Prostate gland (tissue), 2 donors: ENCODE results near the gene SMIM35. TPM values are rescaled to one million over a fixed set of nuclear protein-coding genes. Genes with fewer than 3 reads are reported as not detected.

ENCODE experiments used
- DNase-seq: peaks from one replicate; pipeline ENCODE4 v3.0.0-alpha.2; 2019; ENCODE audit warnings: low spot score
- H3K27ac ChIP-seq, 2 donors: fragments of 200-600 bp; sonication (generic); 2 replicates each; pipeline ENCODE4 v1.5.1; 2017 to 2019
- H3K27me3 ChIP-seq: fragments of 200-600 bp; sonication (generic); replicated peaks from 2 replicates; pipeline ENCODE4 v1.5.1; 2019; ENCODE audit not compliant: insufficient read depth
- H3K36me3 ChIP-seq, 2 donors: fragments of 200-600 bp; sonication (generic); 1 replicate in 1 of 2; 2 replicates in 1 of 2; pipeline versions ENCODE4 v1.5.1 to v1.8.1; 2017 to 2019
- H3K4me1 ChIP-seq: fragments of 200-600 bp; sonication (generic); replicated peaks from 2 replicates; pipeline ENCODE4 v1.5.1; 2019
- H3K4me3 ChIP-seq, 2 donors: fragments of 200-600 bp; sonication (generic); 2 replicates each; pipeline ENCODE4 v1.5.1; 2017 to 2019
- H3K9me3 ChIP-seq: fragments of 200-600 bp; sonication (generic); 2 replicates; pipeline ENCODE4 v1.5.1; 2017
- POLR2A ChIP-seq: fragments of 450-650 bp; IDR thresholded peaks from one replicate; pipeline ENCODE4 v1.6.1; 2016; ENCODE audit warnings: antibody characterized with exemption, mild to moderate bottlenecking
- POLR2AphosphoS5 ChIP-seq: sonication (generic); formaldehyde crosslinking; IDR thresholded peaks from one replicate; pipeline ENCODE4 v1.6.1; 2017; ENCODE audit warnings: antibody characterized with exemption
- WGBS: methylation state at CpG from one replicate; pipeline ENCODE4 v1.1.5; 2018; 5-methylcytosine and 5-hydroxymethylcytosine counted together
- intact Hi-C: fragments of 100-400 bp; cut with DNase I; formaldehyde crosslinking; loops from one replicate; pipeline ENCODE4 v1.14.2; 2022
- total RNA-seq, 2 donors: library from RNA; depleted of rRNA; stranded (reverse); fragments of >200 nt; gene quantifications; one replicate each; pipeline ENCODE4 v1.1.0, GENCODE V29; 2016
- TF ChIP-seq, protein P1 (sequence below), 4 experiments: fragments of 200-600 bp in 2 of 4; fragments of 450-650 bp in 2 of 4; sonication (generic) in 2 of 4; IDR thresholded peaks; 1 replicate in 3 of 4; 2 replicates in 1 of 4; pipeline ENCODE4 v1.5.1; 2016 to 2019; ENCODE audit warnings: antibody characterized with exemption in 4 of 4, mild to moderate bottlenecking in 2 of 4, moderate library complexity in 2 of 4

The SMIM35 gene
- total RNA-seq, 2 donors from 2014 or later, result 0.09 TPM; not detected in 1

DNA sequence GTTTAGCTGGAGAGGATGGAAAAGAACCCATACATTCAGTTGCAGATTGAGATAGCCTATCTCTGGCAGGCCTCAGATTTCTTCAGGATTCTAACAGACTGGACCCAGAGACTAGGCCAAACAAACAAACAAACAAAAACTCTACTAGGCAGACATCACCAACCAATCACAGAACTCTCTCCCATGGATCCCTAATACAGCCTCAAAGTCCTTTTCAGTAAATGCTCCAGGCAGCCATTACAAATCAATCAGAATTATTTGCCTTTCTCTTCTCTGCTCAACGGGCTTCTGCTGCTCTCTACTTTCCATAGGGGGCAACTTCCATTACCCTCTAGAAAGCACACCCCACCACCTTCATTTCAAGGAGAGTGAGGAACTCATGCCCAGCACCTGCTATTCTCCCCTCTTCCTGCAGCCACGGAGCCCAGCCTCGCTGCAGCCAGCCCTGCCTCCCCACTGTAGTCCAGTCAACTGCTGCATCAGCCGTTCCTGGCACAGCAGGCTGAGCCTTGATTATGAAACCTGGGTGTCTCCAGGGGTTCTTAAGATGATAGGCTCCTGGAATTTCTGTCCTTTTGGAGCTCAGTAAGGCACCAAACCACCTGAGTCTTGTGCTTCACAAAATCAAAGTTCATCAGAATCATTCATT lies 19.0 kb upstream of the SMIM35 start:
- Histone ChIP-seq H3K36me3 (no peaks in the 10 kb centered on the region), H3K27me3 (no peaks in the 10 kb centered on the region), H3K4me3 (no peak overlapping the region), H3K4me1 (no peaks in the 10 kb centered on the region), H3K27ac (no peak overlapping the region), H3K9me3 (no peaks in the 10 kb centered on the region)
- DNase-seq, result no peak
- TF ChIP-seq POLR2A, result no peak
- TF ChIP-seq POLR2AphosphoS5, result no peak
- TF ChIP-seq, protein P1, sequence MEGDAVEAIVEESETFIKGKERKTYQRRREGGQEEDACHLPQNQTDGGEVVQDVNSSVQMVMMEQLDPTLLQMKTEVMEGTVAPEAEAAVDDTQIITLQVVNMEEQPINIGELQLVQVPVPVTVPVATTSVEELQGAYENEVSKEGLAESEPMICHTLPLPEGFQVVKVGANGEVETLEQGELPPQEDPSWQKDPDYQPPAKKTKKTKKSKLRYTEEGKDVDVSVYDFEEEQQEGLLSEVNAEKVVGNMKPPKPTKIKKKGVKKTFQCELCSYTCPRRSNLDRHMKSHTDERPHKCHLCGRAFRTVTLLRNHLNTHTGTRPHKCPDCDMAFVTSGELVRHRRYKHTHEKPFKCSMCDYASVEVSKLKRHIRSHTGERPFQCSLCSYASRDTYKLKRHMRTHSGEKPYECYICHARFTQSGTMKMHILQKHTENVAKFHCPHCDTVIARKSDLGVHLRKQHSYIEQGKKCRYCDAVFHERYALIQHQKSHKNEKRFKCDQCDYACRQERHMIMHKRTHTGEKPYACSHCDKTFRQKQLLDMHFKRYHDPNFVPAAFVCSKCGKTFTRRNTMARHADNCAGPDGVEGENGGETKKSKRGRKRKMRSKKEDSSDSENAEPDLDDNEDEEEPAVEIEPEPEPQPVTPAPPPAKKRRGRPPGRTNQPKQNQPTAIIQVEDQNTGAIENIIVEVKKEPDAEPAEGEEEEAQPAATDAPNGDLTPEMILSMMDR (IDR thresholded peaks at IDR 0.05), result no peak
- WGBS, result 79% methylated on average over 4 of the region's 4 CpGs
- intact Hi-C loops, result no loop called here

DNA sequence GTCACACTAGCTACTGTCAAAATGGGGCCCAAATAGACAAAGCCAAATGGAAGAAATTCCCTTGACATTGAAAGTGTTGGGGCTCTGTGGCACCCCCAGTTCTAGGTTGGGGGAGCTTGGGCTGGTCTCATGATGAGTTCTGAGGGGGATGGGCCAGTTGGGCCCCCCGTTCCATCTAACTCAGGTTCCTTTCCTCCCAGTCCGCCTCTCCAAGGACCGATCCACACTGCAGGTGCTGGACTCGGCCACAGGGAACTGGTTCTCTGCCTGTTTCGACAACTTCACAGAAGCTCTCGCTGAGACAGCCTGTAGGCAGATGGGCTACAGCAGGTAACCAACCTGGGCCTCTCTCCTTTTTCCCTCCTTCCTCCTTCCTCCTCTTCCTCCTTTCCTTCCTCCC lies 17.7 kb upstream of the SMIM35 start:
- H3K9me3 ChIP-seq, result no peaks in the 10 kb centered on the region
- no peak overlapping the region for H3K27ac ChIP-seq
- intact Hi-C loops, result no loop called here
- no peak overlapping the region for H3K4me3 ChIP-seq
- WGBS, result 95% methylated on average over 6 of the region's 6 CpGs
- H3K4me1 ChIP-seq, result no peaks in the 10 kb centered on the region
- no peak for DNase-seq
- no peaks in the 10 kb centered on the region for H3K36me3 ChIP-seq
- H3K27me3 ChIP-seq, result no peaks in the 10 kb centered on the region
- no peak for TF ChIP-seq POLR2AphosphoS5
- no peak for TF ChIP-seq POLR2A
- TF ChIP-seq, protein P1 (IDR thresholded peaks at IDR 0.05), result no peak

DNA sequence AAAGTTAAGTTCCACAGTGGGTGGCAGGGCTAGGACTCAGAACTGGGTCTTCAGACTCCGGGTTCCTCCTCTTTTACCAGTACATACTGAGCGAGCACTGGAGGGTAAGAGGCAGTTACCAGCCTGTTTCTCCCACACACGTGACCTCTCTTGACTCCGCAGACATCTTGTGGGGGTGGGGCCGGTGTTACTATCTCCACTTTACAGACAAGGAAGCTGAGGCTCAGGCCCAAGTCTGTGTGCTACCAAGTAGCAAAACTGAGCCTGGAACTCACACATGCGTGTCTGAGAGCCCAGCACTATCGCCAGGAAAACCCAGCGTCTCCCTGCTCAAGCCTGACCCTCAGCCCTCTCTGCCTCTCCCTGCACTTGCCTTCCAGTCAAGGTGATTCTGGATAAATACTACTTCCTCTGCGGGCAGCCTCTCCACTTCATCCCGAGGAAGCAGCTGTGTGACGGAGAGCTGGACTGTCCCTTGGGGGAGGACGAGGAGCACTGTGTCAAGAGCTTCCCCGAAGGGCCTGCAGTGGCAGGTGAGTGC lies 16.0 kb upstream of the SMIM35 start:
- DNase-seq, result no peak
- no peaks in the 10 kb centered on the region for H3K4me1 ChIP-seq
- TF ChIP-seq, protein P1 (IDR thresholded peaks at IDR 0.05), result no peak
- TF ChIP-seq POLR2A (no peak), POLR2AphosphoS5 (no peak)
- no peak overlapping the region for H3K27ac ChIP-seq
- H3K27me3 ChIP-seq, result no peaks in the 10 kb centered on the region
- WGBS, result 83% methylated on average over 13 of the region's 13 CpGs
- H3K36me3 ChIP-seq, result no peaks in the 10 kb centered on the region
- H3K9me3 ChIP-seq, result no peaks in the 10 kb centered on the region
- no peak overlapping the region for H3K4me3 ChIP-seq
- intact Hi-C loops, result no loop called here

DNA sequence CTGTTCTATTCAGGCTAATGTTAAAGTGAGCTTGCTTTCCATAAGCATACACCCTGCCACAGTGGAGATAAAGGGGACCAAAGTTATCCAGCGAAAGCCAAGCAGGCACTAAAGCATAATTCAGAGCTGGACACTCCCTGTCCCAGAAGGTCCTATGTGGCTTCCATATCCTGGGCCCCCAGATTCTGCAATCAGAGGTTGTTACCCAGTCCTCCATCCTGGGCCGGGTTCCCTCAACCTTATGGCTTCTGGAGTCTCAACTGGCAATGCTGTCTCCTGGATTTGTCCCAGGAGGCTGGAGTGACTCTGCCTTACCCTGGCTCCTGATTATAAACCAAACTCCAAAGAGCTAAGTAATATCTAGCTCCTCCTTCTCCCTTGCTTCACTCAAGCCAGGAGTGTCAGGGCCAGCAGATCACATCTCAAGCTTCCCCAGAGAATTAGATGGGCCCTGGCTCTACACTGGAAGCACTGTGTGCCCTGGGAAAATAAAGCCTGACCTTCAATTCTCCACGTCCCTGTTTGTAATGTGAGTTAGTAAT lies 14.0 kb upstream of the SMIM35 start:
- Histone ChIP-seq H3K27ac (no peak overlapping the region), H3K27me3 (no peaks in the 10 kb centered on the region), H3K4me3 (no peak overlapping the region), H3K36me3 (no peaks in the 10 kb centered on the region), H3K9me3 (no peaks in the 10 kb centered on the region), H3K4me1 (no peaks in the 10 kb centered on the region)
- DNase-seq, result no peak
- WGBS, result 83% methylated on average over 3 of the region's 3 CpGs
- intact Hi-C loops, result no loop called here
- TF ChIP-seq, protein P1 (IDR thresholded peaks at IDR 0.05), result no peak
- no peak for TF ChIP-seq POLR2A
- no peak for TF ChIP-seq POLR2AphosphoS5
